ENCODE measurements around the gene EHBP1. TPM values are rescaled to one million over a fixed set of nuclear protein-coding genes. Genes with fewer than 3 reads are reported as not detected.

EHBP1 gene
- total RNA-seq, 4 donors from 2014 or later = 42.9 to 116 (median 58.3) TPM

GRCh38 chr2:62686012-62686685 lies 19.4 kb upstream of the EHBP1 start:
- DNase-seq (ENCODE audit: low spot score in 2 of 2) = no peak
- no peaks in the 10 kb centered on the region for H3K36me3 ChIP-seq
- H3K4me3 ChIP-seq = no peak overlapping the region
- WGBS = 60% methylated on average over 4 of the region's 4 CpGs
- H3K27ac ChIP-seq = no peak overlapping the region
- H3K9me3 ChIP-seq = no peaks in the 10 kb centered on the region
- no peaks in the 10 kb centered on the region for H3K27me3 ChIP-seq
- no peak for TF ChIP-seq POLR2A (IDR thresholded peaks at IDR 0.05)
- TF ChIP-seq POLR2AphosphoS5 (IDR thresholded peaks at IDR 0.05) = no peak
- TF ChIP-seq EP300 (IDR thresholded peaks at IDR 0.05) = no peak
- no peak for TF ChIP-seq CTCF (IDR thresholded peaks at IDR 0.05)
- no peaks in the 10 kb centered on the region for H3K4me1 ChIP-seq

GRCh38 chr2:62687636-62688035 lies 17.9 kb upstream of the EHBP1 start:
- no peaks in the 10 kb centered on the region for H3K36me3 ChIP-seq
- no peaks in the 10 kb centered on the region for H3K9me3 ChIP-seq
- no peak for DNase-seq (ENCODE audit: low spot score in 2 of 2)
- 60% methylated on average over 2 of the region's 2 CpGs for WGBS
- no peak for TF ChIP-seq EP300 (IDR thresholded peaks at IDR 0.05)
- TF ChIP-seq POLR2AphosphoS5 (IDR thresholded peaks at IDR 0.05) = no peak
- TF ChIP-seq CTCF (IDR thresholded peaks at IDR 0.05) = no peak
- TF ChIP-seq POLR2A (IDR thresholded peaks at IDR 0.05) = no peak
- no peaks in the 10 kb centered on the region for H3K27me3 ChIP-seq
- H3K4me3 ChIP-seq = no peak overlapping the region
- no peaks in the 10 kb centered on the region for H3K4me1 ChIP-seq
- no peak overlapping the region for H3K27ac ChIP-seq

GRCh38 chr2:62688771-62689170 lies 16.7 kb upstream of the EHBP1 start:
- Histone ChIP-seq H3K36me3 (no peaks in the 10 kb centered on the region), H3K9me3 (no peaks in the 10 kb centered on the region), H3K4me3 (no peak overlapping the region), H3K4me1 (no peaks in the 10 kb centered on the region), H3K27ac (no peak overlapping the region), H3K27me3 (no peaks in the 10 kb centered on the region)
- TF ChIP-seq CTCF (IDR thresholded peaks at IDR 0.05) = no peak
- 69% methylated on average over 1 of the region's 1 CpG for WGBS
- DNase-seq (ENCODE audit: low spot score in 2 of 2) = no peak

- H3K36me3 ChIP-seq = no peaks in the 10 kb centered on the region
- WGBS = 48% methylated on average over 2 of the region's 2 CpGs
- H3K4me3 ChIP-seq = no peak overlapping the region
- TF ChIP-seq POLR2A (IDR thresholded peaks at IDR 0.05) (no peak), POLR2AphosphoS5 (IDR thresholded peaks at IDR 0.05) (no peak), EP300 (IDR thresholded peaks at IDR 0.05) (no peak), CTCF (IDR thresholded peaks at IDR 0.05) (no peak)
- DNase-seq (ENCODE audit: low spot score in 2 of 2) = no peak
- no peaks in the 10 kb centered on the region for H3K4me1 ChIP-seq
- H3K9me3 ChIP-seq = no peaks in the 10 kb centered on the region
- no peak overlapping the region for H3K27ac ChIP-seq
- H3K27me3 ChIP-seq = no peaks in the 10 kb centered on the region
Measured at GRCh38 chr2:62691186-62691585, 14.3 kb upstream of the EHBP1 start.

- Histone ChIP-seq H3K27me3 (no peaks in the 10 kb centered on the region), H3K9me3 (no peaks in the 10 kb centered on the region), H3K4me3 (no peak overlapping the region), H3K4me1 (no peaks in the 10 kb centered on the region), H3K36me3 (no peaks in the 10 kb centered on the region), H3K27ac (no peak overlapping the region)
- TF ChIP-seq POLR2A (IDR thresholded peaks at IDR 0.05) (no peak), CTCF (IDR thresholded peaks at IDR 0.05) (no peak), POLR2AphosphoS5 (IDR thresholded peaks at IDR 0.05) (no peak), EP300 (IDR thresholded peaks at IDR 0.05) (no peak)
- DNase-seq (ENCODE audit: low spot score in 2 of 2) = no peak
Measured at GRCh38 chr2:62692225-62692624, 13.3 kb upstream of the EHBP1 start.

All from suprapubic skin (tissue), 4 donors.